ENCODE data around the gene NR4A3. TPM values are rescaled to one million over a fixed set of nuclear protein-coding genes. Genes with fewer than 3 reads are reported as not detected.

Gene NR4A3
- total and polyA plus RNA-seq, 9 of the 15 experiments (the other 6 are each of a cell fraction or from before 2014, with no cell fraction given), result 0.04 to 0.07 TPM; not detected in 7

DNA sequence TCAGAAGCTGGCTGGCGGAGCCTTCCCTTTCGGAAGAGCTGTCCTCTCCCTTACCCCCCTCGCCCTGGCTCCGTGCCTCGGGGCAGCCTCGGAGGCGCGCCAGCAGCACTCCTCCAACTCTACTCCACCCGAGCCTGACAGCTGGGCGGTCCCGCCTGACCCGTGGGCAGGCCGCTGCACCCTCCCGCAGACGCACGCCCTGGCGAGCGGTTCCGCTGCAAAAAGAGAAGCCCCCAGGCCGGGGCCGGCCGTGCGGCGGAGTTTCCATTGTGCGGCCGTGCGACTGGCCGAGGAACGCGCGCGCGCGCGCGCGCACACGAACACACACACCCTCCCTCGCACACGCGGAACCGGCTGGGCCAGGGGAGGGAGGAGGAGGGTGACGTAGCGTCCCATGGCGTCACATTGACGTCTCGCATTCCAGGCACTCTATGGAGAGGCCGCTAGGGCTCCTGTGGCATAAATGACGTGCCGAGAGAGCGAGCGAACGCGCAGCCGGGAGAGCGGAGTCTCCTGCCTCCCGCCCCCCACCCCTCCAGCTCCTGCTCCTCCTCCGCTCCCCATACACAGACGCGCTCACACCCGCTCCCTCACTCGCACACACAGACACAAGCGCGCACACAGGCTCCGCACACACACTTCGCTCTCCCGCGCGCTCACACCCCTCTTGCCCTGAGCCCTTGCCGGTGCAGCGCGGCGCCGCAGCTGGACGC lies at the start of gene NR4A3 (continued):
- TF ChIP-seq, protein P1, sequence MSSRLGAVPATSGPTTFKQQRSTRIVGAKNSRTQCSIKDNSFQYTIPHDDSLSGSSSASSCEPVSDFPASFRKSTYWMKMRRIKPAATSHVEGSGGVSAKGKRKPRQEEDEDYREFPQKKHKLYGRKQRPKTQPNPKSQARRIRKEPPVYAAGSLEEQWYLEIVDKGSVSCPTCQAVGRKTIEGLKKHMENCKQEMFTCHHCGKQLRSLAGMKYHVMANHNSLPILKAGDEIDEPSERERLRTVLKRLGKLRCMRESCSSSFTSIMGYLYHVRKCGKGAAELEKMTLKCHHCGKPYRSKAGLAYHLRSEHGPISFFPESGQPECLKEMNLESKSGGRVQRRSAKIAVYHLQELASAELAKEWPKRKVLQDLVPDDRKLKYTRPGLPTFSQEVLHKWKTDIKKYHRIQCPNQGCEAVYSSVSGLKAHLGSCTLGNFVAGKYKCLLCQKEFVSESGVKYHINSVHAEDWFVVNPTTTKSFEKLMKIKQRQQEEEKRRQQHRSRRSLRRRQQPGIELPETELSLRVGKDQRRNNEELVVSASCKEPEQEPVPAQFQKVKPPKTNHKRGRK (tag; IDR thresholded peaks at IDR 0.05), result no peak
- TF ChIP-seq, protein P2, sequence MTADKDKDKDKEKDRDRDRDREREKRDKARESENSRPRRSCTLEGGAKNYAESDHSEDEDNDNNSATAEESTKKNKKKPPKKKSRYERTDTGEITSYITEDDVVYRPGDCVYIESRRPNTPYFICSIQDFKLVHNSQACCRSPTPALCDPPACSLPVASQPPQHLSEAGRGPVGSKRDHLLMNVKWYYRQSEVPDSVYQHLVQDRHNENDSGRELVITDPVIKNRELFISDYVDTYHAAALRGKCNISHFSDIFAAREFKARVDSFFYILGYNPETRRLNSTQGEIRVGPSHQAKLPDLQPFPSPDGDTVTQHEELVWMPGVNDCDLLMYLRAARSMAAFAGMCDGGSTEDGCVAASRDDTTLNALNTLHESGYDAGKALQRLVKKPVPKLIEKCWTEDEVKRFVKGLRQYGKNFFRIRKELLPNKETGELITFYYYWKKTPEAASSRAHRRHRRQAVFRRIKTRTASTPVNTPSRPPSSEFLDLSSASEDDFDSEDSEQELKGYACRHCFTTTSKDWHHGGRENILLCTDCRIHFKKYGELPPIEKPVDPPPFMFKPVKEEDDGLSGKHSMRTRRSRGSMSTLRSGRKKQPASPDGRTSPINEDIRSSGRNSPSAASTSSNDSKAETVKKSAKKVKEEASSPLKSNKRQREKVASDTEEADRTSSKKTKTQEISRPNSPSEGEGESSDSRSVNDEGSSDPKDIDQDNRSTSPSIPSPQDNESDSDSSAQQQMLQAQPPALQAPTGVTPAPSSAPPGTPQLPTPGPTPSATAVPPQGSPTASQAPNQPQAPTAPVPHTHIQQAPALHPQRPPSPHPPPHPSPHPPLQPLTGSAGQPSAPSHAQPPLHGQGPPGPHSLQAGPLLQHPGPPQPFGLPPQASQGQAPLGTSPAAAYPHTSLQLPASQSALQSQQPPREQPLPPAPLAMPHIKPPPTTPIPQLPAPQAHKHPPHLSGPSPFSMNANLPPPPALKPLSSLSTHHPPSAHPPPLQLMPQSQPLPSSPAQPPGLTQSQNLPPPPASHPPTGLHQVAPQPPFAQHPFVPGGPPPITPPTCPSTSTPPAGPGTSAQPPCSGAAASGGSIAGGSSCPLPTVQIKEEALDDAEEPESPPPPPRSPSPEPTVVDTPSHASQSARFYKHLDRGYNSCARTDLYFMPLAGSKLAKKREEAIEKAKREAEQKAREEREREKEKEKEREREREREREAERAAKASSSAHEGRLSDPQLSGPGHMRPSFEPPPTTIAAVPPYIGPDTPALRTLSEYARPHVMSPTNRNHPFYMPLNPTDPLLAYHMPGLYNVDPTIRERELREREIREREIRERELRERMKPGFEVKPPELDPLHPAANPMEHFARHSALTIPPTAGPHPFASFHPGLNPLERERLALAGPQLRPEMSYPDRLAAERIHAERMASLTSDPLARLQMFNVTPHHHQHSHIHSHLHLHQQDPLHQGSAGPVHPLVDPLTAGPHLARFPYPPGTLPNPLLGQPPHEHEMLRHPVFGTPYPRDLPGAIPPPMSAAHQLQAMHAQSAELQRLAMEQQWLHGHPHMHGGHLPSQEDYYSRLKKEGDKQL (CRISPR knock-in tag; IDR thresholded peaks at IDR 0.05; ENCODE audit: borderline replicate concordance), result peak; percentile 35; the same call in 1 of the 2 replicates
- peak; percentile 72 for TF ChIP-seq BHLHE40 (IDR thresholded peaks at IDR 0.05; ENCODE audit: low read length)
- no peak for TF ChIP-seq ZNF644 (tag; IDR thresholded peaks at IDR 0.05; ENCODE audit: low read depth)
- 0 out of 2 replicates have a peak, but pooled peaks have one; percentile 20 for TF ChIP-seq RNF2 (IDR thresholded peaks at IDR 0.05)
- TF ChIP-seq POLR2AphosphoS2 (IDR thresholded peaks at IDR 0.05; ENCODE audit: low read length), result no peak
- TF ChIP-seq, protein P3, sequence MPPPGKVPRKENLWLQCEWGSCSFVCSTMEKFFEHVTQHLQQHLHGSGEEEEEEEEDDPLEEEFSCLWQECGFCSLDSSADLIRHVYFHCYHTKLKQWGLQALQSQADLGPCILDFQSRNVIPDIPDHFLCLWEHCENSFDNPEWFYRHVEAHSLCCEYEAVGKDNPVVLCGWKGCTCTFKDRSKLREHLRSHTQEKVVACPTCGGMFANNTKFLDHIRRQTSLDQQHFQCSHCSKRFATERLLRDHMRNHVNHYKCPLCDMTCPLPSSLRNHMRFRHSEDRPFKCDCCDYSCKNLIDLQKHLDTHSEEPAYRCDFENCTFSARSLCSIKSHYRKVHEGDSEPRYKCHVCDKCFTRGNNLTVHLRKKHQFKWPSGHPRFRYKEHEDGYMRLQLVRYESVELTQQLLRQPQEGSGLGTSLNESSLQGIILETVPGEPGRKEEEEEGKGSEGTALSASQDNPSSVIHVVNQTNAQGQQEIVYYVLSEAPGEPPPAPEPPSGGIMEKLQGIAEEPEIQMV (tag; conservative IDR thresholded peaks at IDR 0.05; ENCODE audit: low read depth), result no peak
- TF ChIP-seq, protein P4, sequence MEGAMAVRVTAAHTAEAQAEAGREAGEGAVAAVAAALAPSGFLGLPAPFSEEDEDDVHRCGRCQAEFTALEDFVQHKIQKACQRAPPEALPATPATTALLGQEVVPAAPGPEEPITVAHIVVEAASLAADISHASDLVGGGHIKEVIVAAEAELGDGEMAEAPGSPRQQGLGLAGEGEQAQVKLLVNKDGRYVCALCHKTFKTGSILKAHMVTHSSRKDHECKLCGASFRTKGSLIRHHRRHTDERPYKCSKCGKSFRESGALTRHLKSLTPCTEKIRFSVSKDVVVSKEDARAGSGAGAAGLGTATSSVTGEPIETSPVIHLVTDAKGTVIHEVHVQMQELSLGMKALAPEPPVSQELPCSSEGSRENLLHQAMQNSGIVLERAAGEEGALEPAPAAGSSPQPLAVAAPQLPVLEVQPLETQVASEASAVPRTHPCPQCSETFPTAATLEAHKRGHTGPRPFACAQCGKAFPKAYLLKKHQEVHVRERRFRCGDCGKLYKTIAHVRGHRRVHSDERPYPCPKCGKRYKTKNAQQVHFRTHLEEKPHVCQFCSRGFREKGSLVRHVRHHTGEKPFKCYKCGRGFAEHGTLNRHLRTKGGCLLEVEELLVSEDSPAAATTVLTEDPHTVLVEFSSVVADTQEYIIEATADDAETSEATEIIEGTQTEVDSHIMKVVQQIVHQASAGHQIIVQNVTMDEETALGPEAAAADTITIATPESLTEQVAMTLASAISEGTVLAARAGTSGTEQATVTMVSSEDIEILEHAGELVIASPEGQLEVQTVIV (CRISPR knock-in tag; IDR thresholded peaks at IDR 0.05; ENCODE audit: borderline replicate concordance), result no peak
- 0 out of 2 replicates have a peak, but pooled peaks have one; percentile 2 for TF ChIP-seq CBFA2T3 (IDR thresholded peaks at IDR 0.05)
- TF ChIP-seq, protein P5, sequence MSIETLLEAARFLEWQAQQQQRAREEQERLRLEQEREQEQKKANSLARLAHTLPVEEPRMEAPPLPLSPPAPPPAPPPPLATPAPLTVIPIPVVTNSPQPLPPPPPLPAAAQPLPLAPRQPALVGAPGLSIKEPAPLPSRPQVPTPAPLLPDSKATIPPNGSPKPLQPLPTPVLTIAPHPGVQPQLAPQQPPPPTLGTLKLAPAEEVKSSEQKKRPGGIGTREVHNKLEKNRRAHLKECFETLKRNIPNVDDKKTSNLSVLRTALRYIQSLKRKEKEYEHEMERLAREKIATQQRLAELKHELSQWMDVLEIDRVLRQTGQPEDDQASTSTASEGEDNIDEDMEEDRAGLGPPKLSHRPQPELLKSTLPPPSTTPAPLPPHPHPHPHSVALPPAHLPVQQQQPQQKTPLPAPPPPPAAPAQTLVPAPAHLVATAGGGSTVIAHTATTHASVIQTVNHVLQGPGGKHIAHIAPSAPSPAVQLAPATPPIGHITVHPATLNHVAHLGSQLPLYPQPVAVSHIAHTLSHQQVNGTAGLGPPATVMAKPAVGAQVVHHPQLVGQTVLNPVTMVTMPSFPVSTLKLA (conservative IDR thresholded peaks at IDR 0.05), result peak in 1 of 2 experiments; percentile 88; a peak in 3 of 4 replicates
- no peak for TF ChIP-seq MTF1 (CRISPR knock-in tag; IDR thresholded peaks at IDR 0.05; ENCODE audit: borderline replicate concordance)
- peak; percentile 98 to 100 for TF ChIP-seq TEAD1 (CRISPR knock-in tag; IDR thresholded peaks at IDR 0.05)
- TF ChIP-seq ZNF253 (CRISPR knock-in tag; conservative IDR thresholded peaks at IDR 0.05), result no peak
